ENCODE data around the gene ICA1L.

DNA sequence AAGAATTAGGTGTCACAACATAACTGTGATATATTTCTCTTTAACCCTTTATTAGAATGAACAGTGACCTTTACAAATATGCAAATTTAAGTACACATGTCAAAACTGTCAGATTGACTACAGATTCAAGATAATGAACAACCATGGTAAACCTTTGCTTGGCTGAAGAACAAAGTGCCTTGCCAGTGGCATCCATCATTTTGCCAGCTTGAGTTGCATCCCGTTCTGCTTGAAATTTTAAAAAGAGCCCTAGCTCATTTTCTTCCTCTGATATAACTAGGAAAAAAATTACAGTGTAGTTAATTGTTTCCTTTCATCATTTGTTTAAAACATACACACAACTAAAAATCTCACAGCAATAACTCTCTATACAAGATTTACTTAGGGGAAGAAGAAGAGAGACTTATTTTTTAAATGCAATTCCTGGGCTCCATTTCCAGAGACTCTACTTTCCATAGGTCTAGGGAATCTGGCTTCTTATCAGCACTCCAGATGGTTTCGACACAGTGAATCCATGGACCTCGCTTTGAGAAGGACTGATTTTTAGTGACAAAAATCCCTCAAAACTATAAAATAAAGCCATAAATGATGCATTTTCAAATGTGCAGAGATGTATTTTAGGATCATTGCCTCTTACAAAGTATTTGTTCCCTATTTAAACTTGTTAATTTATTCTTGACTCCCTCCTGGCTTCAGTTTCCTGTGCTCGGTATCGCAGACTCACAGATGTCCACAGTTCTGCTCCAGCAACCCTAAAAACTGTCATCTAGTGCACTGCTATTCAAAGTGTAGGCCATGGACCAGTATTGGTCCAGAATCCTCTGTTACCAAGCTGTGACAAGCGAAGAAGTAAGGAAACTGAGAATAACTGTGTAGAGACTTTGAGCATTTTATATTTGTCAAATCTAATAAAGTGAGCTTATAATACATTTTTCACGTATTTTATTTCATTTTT, 50.1 kb downstream of the ICA1L start:
- TF ChIP-seq POLR2AphosphoS5 (IDR thresholded peaks at IDR 0.05; ENCODE audit: low read depth, low read length) (no peak), POLR2A (IDR thresholded peaks at IDR 0.05; ENCODE audit: low read depth, low read length) (no peak)

Data from GM12892 (cell line).